ENCODE results near the gene TBC1D14. TPM values are rescaled to one million over a fixed set of nuclear protein-coding genes. Genes with fewer than 3 reads are reported as not detected.

TBC1D14 gene
- total RNA-seq, 6 experiments from 2014 or later = 14.1 to 34.8 (median 30.6) TPM

- Histone ChIP-seq H3K9me3 (no peaks in the 10 kb centered on the region), H3K4me1 (peaks cover 0 to 16% (median under 1%) of the 10 kb centered on the region in 4 donors), H3K27me3 (no peaks in the 10 kb centered on the region), H3K4me3 (no peak overlapping the region), H3K27ac (no peak overlapping the region), H3K36me3 (no peaks in the 10 kb centered on the region)
- intact Hi-C loops (cut with DNase I) = loop anchor here in 1 of 2 donors (10.0 kb wide), 1 partner anchor 175 kb away; no protein-coding TSS in a partner anchor
- no peak for TF ChIP-seq POLR2A (IDR thresholded peaks at IDR 0.05)
- TF ChIP-seq CTCF (IDR thresholded peaks at IDR 0.05) = no peak
- ATAC-seq = peak in 1 of 4 donors; percentile 12
- no peak for DNase-seq
- 86% methylated on average over 1 of the region's 10 CpGs for WGBS (ENCODE audit: insufficient coverage, low coverage, low lambda C conversion rate, missing lambda C conversion rate)
Measured at GRCh38 chr4:6900181-6900812, 9.3 kb upstream of the TBC1D14 start.

GRCh38 chr4:6900956-6901355 lies 8.7 kb upstream of the TBC1D14 start:
- H3K27me3 ChIP-seq = no peaks in the 10 kb centered on the region
- H3K9me3 ChIP-seq = no peaks in the 10 kb centered on the region
- peaks cover 0 to 22% (median 4%) of the 10 kb centered on the region in 4 donors for H3K4me1 ChIP-seq
- DNase-seq = no peak
- intact Hi-C loops (cut with DNase I) = loop anchor here in 1 of 2 donors (10.0 kb wide), 1 partner anchor 174 kb away; no protein-coding TSS in a partner anchor
- no peaks in the 10 kb centered on the region for H3K36me3 ChIP-seq
- H3K4me3 ChIP-seq = no peak overlapping the region
- TF ChIP-seq CTCF (IDR thresholded peaks at IDR 0.05) (no peak), POLR2A (IDR thresholded peaks at IDR 0.05) (no peak)
- peak in 1 of 4 donors; percentile 7 for ATAC-seq
- no peak overlapping the region for H3K27ac ChIP-seq
- WGBS (ENCODE audit: insufficient coverage, low coverage, low lambda C conversion rate, missing lambda C conversion rate) = 72% methylated on average over 4 of the region's 12 CpGs

- H3K4me3 ChIP-seq = no peak overlapping the region
- H3K36me3 ChIP-seq = no peaks in the 10 kb centered on the region
- DNase-seq (no peak), ATAC-seq (no peak)
- TF ChIP-seq CTCF (IDR thresholded peaks at IDR 0.05) (no peak), POLR2A (IDR thresholded peaks at IDR 0.05) (no peak)
- no peak overlapping the region for H3K27ac ChIP-seq
- H3K27me3 ChIP-seq = no peaks in the 10 kb centered on the region
- H3K9me3 ChIP-seq = no peaks in the 10 kb centered on the region
- WGBS (ENCODE audit: insufficient coverage, low coverage, low lambda C conversion rate, missing lambda C conversion rate) = 84% methylated on average over 19 of the region's 24 CpGs
- intact Hi-C loops (cut with DNase I) = loop anchor here in 1 of 2 donors (10.0 kb wide), 1 partner anchor 173 kb away; no protein-coding TSS in a partner anchor
- H3K4me1 ChIP-seq = peaks cover 0 to 29% (median 6%) of the 10 kb centered on the region in 4 donors
Measured at GRCh38 chr4:6901669-6902317, 7.8 kb upstream of the TBC1D14 start.

GRCh38 chr4:6902318-6903042 lies 7.1 kb upstream of the TBC1D14 start:
- intact Hi-C loops (cut with DNase I) = loop anchor here in 1 of 2 donors (10.0 kb wide), 1 partner anchor 172 kb away; no protein-coding TSS in a partner anchor
- TF ChIP-seq POLR2A (IDR thresholded peaks at IDR 0.05) (no peak), CTCF (IDR thresholded peaks at IDR 0.05) (no peak)
- H3K27me3 ChIP-seq = no peaks in the 10 kb centered on the region
- ATAC-seq (no peak), DNase-seq (no peak)
- H3K4me3 ChIP-seq = no peak overlapping the region
- no peaks in the 10 kb centered on the region for H3K9me3 ChIP-seq
- H3K27ac ChIP-seq = no peak overlapping the region
- 94% methylated on average over 9 of the region's 27 CpGs for WGBS (ENCODE audit: insufficient coverage, low coverage, low lambda C conversion rate, missing lambda C conversion rate)
- peaks cover 0 to 29% (median 6%) of the 10 kb centered on the region in 4 donors for H3K4me1 ChIP-seq
- H3K36me3 ChIP-seq = no peaks in the 10 kb centered on the region

All from right lobe of liver (tissue), 6 donors.